ENCODE measurements around the gene UTF1. TPM values are rescaled to one million over a fixed set of nuclear protein-coding genes. Genes with fewer than 3 reads are reported as not detected.

Gene UTF1
- total RNA-seq, 1 donor from 2014 or later, result 0.61 TPM

GRCh38 chr10:133204226-133205015 lies 25.6 kb upstream of the UTF1 start:
- Mint-ChIP-seq H3K9me3 (ENCODE audit: unreplicated experiment) (no peaks in the 10 kb centered on the region), H3K27ac (ENCODE audit: unreplicated experiment) (no peak overlapping the region), H3K4me3 (ENCODE audit: unreplicated experiment) (no peak overlapping the region), H3K36me3 (ENCODE audit: unreplicated experiment) (no peaks in the 10 kb centered on the region), H3K27me3 (ENCODE audit: unreplicated experiment) (no peaks in the 10 kb centered on the region), H3K4me1 (ENCODE audit: low read depth, unreplicated experiment) (no peaks in the 10 kb centered on the region)
- no peak for TF ChIP-seq CTCF (IDR thresholded peaks at IDR 0.05; ENCODE audit: partially characterized antibody, unreplicated experiment)
- no peak for DNase-seq

GRCh38 chr10:133205146-133205545 lies 24.9 kb upstream of the UTF1 start:
- DNase-seq, result no peak
- Mint-ChIP-seq H3K36me3 (ENCODE audit: unreplicated experiment) (no peaks in the 10 kb centered on the region), H3K9me3 (ENCODE audit: unreplicated experiment) (no peaks in the 10 kb centered on the region), H3K4me3 (ENCODE audit: unreplicated experiment) (no peak overlapping the region), H3K27ac (ENCODE audit: unreplicated experiment) (no peak overlapping the region), H3K4me1 (ENCODE audit: low read depth, unreplicated experiment) (no peaks in the 10 kb centered on the region), H3K27me3 (ENCODE audit: unreplicated experiment) (no peaks in the 10 kb centered on the region)
- TF ChIP-seq CTCF (IDR thresholded peaks at IDR 0.05; ENCODE audit: partially characterized antibody, unreplicated experiment), result no peak

- no peaks in the 10 kb centered on the region for H3K36me3 Mint-ChIP-seq (ENCODE audit: unreplicated experiment)
- H3K9me3 Mint-ChIP-seq (ENCODE audit: unreplicated experiment), result peaks cover 2% of the 10 kb centered on the region
- no peaks in the 10 kb centered on the region for H3K27me3 Mint-ChIP-seq (ENCODE audit: unreplicated experiment)
- no peak overlapping the region for H3K4me3 Mint-ChIP-seq (ENCODE audit: unreplicated experiment)
- TF ChIP-seq CTCF (IDR thresholded peaks at IDR 0.05; ENCODE audit: partially characterized antibody, unreplicated experiment), result no peak
- no peak for DNase-seq
- no peak overlapping the region for H3K27ac Mint-ChIP-seq (ENCODE audit: unreplicated experiment)
- H3K4me1 Mint-ChIP-seq (ENCODE audit: low read depth, unreplicated experiment), result no peaks in the 10 kb centered on the region
Observed at GRCh38 chr10:133206356-133207040, 23.5 kb upstream of the UTF1 start.

- no peak for DNase-seq
- no peaks in the 10 kb centered on the region for H3K36me3 Mint-ChIP-seq (ENCODE audit: unreplicated experiment)
- no peak for TF ChIP-seq CTCF (IDR thresholded peaks at IDR 0.05; ENCODE audit: partially characterized antibody, unreplicated experiment)
- no peak overlapping the region for H3K4me3 Mint-ChIP-seq (ENCODE audit: unreplicated experiment)
- H3K4me1 Mint-ChIP-seq (ENCODE audit: low read depth, unreplicated experiment), result no peaks in the 10 kb centered on the region
- no peak overlapping the region for H3K27ac Mint-ChIP-seq (ENCODE audit: unreplicated experiment)
- peaks cover 2% of the 10 kb centered on the region for H3K9me3 Mint-ChIP-seq (ENCODE audit: unreplicated experiment)
- H3K27me3 Mint-ChIP-seq (ENCODE audit: unreplicated experiment), result peaks cover 3% of the 10 kb centered on the region
Observed at GRCh38 chr10:133207041-133207600, 22.9 kb upstream of the UTF1 start.

- H3K9me3 Mint-ChIP-seq (ENCODE audit: unreplicated experiment), result peaks cover 2% of the 10 kb centered on the region
- DNase-seq, result no peak
- no peak overlapping the region for H3K4me3 Mint-ChIP-seq (ENCODE audit: unreplicated experiment)
- peaks cover 4% of the 10 kb centered on the region for H3K27me3 Mint-ChIP-seq (ENCODE audit: unreplicated experiment)
- no peaks in the 10 kb centered on the region for H3K36me3 Mint-ChIP-seq (ENCODE audit: unreplicated experiment)
- TF ChIP-seq CTCF (IDR thresholded peaks at IDR 0.05; ENCODE audit: partially characterized antibody, unreplicated experiment), result no peak
- H3K27ac Mint-ChIP-seq (ENCODE audit: unreplicated experiment), result no peak overlapping the region
- H3K4me1 Mint-ChIP-seq (ENCODE audit: low read depth, unreplicated experiment), result no peaks in the 10 kb centered on the region
Observed at GRCh38 chr10:133207627-133208026, 22.4 kb upstream of the UTF1 start.
